ENCODE results near the gene ST7.
"Not testable (repeated sequence)": the region's sequence is repeated elsewhere in the genome, so short reads cannot be mapped to it uniquely, and the experiment has no call there.

ST7 gene

GRCh38 chr7:117229350-117229749 lies 276.0 kb downstream of the ST7 start:
- DNase-seq (ENCODE audit: low read depth) = no peak

DNA sequence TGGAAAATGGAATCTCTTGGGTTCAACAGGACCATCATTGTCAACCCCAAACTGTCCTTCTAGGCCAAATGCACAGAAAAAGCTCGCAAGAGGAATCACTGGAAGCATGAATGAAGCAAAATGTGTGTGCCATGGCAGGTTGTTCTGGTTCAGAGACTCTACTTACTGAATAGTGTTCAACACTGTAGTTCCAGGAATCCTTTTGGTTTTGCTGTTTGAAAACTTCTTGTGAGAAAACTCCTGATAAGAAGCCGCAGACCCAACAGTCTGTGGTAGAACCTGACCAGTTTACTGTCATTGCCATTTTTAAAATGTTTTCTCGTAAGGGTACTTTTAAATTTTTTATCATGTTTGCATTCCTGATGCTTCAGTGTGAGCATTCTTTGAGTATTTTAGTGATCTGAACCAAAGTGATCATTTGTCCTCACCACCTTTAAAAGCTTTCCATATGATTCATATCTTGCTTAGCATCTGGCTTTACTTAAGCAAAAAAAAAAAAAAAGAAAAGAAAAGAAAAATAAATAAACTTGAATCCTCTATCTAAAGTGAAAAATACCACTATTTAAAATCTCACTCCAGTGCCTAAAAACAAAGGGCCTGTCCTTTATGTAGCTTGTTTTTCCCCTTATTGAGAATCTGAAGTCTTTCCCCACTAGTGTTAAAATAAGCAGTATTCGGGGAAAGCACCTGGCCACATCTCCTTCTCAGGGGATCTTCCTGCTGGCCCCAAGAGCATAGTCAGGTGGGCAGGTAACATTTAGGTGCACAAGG lies 277.2 kb downstream of the ST7 start:
- DNase-seq (ENCODE audit: low read depth) = no peak

DNA sequence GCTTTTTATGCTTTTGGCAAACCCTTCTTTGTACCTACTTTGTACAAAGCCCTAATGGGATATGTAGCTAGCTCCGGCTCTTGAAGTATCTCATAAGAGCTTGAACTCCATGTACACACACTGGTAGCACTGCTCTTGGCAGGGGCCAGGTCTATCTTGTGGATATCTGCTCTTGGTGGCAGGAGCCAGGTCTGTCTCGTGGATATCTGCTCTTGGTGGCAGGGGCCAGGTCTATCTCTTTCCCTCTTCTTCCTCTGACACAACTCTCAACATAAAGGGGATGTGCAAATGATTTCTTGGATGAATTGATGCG lies 277.7 kb downstream of the ST7 start:
- no peak for DNase-seq (ENCODE audit: low read depth)

DNA sequence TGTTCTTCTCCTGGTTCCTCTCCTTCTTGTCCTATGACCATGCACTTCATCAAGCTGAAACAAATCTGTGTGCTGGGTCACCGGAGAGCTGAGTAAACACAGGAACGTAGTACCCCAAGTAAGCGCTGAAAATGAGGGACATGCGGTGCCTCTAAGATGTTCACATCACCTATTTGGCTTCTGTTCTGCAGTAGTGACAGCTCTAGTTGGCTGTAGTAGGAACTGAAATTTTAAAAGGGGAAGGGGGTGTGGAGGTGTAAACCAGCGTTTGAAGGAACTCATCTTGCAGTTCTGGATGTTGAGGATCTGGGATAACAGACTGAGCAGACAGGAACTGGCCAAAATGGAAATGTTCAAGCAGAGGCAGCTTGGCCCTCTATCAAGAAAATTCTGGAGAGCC lies 284.3 kb downstream of the ST7 start:
- DNase-seq (ENCODE audit: low read depth) = no peak

GRCh38 chr7:117238472-117238871 lies 285.2 kb downstream of the ST7 start:
- no peak for DNase-seq (ENCODE audit: low read depth)

- no peak for DNase-seq (ENCODE audit: low read depth)
These were observed 285.6 kb downstream of the ST7 start for GRCh38 chr7:117238937-117239336.

- no peak for DNase-seq (ENCODE audit: low read depth)
These were observed 287.8 kb downstream of the ST7 start for GRCh38 chr7:117241088-117241487.

- no peak for DNase-seq (ENCODE audit: low read depth)
These were observed 290.1 kb downstream of the ST7 start for GRCh38 chr7:117243390-117243789.

DNA sequence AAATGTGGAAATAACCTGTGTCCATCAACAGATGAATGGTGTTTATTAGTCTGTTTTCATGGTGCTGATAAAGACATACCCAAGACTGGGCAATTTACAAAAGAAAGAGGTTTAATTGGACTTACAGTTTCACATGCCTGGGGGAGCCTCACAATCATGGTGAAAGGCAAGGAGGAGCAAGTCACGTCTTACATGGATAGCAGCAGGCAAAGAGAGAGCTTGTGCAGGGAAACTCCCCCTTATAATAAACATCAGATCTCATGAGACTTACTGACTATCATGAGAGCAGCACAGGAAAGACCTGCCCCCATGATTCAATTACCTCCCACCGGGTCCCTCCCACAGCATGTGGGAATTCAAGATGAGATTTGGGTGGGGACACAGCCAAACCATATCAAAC lies 292.4 kb downstream of the ST7 start:
- DNase-seq (ENCODE audit: low read depth) = not testable (repeated sequence)

GRCh38 chr7:117247809-117248208 lies 294.5 kb downstream of the ST7 start:
- DNase-seq (ENCODE audit: low read depth) = no peak

DNA sequence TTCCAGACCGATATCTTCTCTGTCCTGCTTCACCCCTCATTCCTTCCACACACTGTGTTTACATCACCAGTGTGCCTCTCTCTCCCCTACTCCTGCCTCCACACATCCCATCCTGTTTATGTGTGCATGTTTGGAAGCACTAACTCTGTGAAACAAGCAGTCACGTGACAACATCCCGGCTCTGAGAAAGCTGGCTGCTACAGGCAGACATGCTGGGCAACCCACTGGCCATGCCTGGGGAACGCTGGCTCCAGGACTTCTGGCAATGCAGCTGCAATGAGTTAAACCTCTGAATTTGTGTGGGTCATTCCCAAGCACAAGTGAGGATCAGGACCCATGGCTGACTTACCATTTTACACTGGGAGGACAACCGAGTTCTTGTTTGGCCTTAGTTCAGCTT lies 295.5 kb downstream of the ST7 start:
- no peak for DNase-seq (ENCODE audit: low read depth)

GRCh38 chr7:117249696-117250095 lies 296.4 kb downstream of the ST7 start:
- DNase-seq (ENCODE audit: low read depth) = no peak

DNA sequence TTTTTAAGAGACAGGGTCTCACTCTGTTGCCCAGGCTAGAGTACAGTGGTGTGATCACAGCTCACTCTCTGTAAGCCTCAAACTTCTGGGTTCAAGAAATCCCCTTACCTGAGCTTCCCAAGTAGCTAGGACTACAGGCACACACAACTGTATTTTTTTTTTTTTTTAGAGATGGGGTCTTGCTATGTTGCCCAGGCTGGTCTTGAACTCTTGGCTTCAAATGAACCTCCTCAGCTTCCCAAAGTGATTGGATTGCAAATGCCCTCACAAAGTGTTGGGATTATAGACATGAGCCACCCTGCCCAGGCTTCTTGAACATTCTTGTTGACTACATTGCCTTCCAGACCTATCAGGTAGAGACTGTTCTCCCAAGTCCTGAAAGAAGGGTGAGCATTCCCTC lies 296.9 kb downstream of the ST7 start:
- no peak for DNase-seq (ENCODE audit: low read depth)

- DNase-seq (ENCODE audit: low read depth) = no peak
These were observed 297.5 kb downstream of the ST7 start for GRCh38 chr7:117250801-117251200.

DNA sequence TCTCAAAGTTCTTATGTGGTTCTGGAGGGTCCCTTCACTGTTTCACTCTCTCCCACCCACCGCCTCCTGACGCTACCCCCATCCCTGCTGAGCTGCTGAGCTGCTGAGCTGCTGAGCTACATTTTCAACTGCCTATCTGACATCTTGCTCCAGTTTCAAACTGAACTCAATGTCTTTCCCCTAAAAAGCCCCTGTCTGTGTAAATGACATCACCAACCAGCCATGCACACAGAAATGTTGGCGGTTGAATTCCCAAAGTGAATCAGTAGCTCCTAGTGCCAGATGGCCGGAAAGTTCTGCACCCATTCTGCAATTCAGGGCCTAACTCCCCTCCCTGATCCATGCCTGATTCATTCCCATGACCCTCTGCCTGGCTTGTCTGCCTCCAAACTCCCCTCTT lies 298.4 kb downstream of the ST7 start:
- DNase-seq (ENCODE audit: low read depth) = no peak

GRCh38 chr7:117259615-117260014 lies 306.3 kb downstream of the ST7 start:
- no peak for DNase-seq (ENCODE audit: low read depth)

DNA sequence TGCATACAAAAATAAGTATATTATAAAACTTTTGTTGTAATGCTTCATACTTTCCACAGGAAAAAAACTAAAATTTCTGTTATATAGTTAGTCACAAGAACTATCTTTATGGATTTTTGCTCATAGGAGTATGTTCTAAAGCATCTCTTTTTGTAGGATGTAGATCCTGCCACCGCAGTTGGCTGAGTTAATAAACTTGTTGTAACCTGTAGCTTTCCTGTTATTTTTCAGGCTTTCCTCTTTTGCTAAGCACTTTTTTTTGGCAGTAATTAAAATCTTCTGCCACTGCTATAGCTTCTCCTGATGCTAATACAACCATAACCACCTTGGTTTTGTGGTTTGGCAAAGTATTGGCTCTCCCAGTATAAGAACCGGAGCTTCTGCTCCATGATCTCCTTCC lies 309.2 kb downstream of the ST7 start:
- no peak for DNase-seq (ENCODE audit: low read depth)

DNA sequence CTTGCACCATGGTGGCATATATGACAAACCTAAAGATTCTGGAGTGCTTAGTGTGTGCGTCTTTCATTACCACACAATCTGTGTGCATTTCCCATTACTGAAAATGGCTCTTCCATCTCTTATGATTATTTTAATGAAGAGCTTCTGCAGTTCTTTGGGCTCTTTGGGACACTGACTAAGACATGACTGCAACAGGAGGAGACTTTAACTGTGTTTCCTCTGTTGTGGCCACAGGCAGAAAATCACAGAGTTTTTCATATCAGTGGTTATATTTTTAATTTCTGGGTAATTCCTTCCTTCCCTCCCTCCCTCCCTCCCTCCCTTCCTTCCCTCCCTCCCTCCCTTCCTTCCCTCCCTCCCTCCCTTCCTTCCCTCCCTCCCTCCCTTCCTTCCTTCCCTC lies 311.4 kb downstream of the ST7 start:
- no peak for DNase-seq (ENCODE audit: low read depth)

GRCh38 chr7:117269417-117269816 lies 316.1 kb downstream of the ST7 start:
- no peak for DNase-seq (ENCODE audit: low read depth)

- DNase-seq (ENCODE audit: low read depth) = no peak
These were observed 316.6 kb downstream of the ST7 start for GRCh38 chr7:117269886-117270285.

- DNase-seq (ENCODE audit: low read depth) = no peak
These were observed 317.1 kb downstream of the ST7 start for GRCh38 chr7:117270371-117270770.

GRCh38 chr7:117271566-117271965 lies 318.3 kb downstream of the ST7 start:
- DNase-seq (ENCODE audit: low read depth) = no peak

DNA sequence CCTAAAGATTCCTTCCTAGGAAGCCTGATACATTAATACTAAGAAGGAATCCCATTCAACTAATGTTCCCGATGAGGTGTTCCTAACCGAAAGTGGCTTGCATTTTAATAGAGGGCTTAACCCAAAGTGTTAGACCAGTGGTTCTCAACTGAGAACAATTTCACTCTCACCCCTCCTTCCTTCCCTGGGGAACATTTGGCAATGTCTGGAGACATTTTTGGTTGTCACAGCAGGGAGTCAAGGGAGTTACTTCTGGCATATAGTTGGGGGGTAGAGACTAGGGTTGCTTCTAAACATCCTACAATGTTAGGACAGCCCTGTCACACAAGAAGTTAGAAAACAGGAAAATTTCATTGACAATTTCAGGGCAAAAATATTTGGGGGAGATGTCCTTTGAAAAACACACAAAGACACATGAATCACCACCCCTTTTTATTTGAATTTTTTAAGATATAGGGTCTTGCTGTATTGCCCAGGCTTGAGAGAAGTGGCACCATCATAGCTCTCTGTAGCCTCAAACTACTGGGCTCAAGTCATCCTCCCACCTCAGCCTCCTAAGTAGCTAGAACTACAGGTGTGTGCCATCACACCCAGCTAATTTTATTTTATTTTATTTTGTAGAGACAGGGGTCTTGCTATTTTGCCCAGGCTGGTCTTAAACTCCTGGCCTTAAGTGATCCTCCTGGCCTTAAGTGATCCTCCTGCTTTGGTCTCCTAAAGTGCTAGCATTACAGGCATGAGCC lies 318.9 kb downstream of the ST7 start:
- no peak for DNase-seq (ENCODE audit: low read depth)

DNA sequence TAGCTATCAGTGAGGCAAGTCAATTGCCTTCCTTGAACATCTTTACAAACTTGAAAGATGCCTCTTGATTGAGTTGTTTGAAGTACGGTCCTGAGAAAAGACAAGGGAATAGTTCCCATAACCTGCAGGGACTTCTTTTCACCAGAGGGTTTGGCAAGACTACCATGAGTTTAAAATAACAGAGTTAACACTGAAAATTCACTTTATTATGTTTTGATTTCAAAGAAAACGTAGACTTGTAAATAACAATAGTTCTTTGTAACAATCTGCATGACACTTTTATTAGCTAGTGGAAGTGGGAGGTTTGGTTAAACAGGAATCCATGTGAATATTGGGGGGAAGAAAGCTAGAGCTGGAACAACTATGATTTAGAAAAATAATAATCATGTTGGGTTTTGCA lies 320.0 kb downstream of the ST7 start:
- no peak for DNase-seq (ENCODE audit: low read depth)

Measured in stimulated activated CD8-positive, alpha-beta memory T cell treated with anti-CD3 and anti-CD28 coated beads, Interleukin-12 subunit alpha, Interleukin-12 subunit beta, amount 100 ng/mL, for 1 hour (primary cell).